Left lung (tissue), 10 donors: Measurements from ENCODE around the gene PIK3C2A. TPM values are rescaled to one million over a fixed set of nuclear protein-coding genes. Genes with fewer than 3 reads are reported as not detected.

Experiments
- ATAC-seq: fragments of 200-7000 bp; cut with Tn5 transposase; one replicate; pipeline ENCODE4 v1.9.1; 2020; ENCODE audit warnings: moderate library complexity
- DNase-seq, 4 donors: peaks; one replicate each; pipeline ENCODE4 v3.0.0-alpha.2; 2013 to 2020
- H3K27ac ChIP-seq, 2 donors: fragments of 200-600 bp; sonication (generic) in 1 of 2; one replicate each; pipeline versions ENCODE4 v1.5.0 to v1.8.0; 2020 to 2021
- H3K27me3 ChIP-seq, 2 donors: fragments of 200-600 bp; sonication (generic) in 1 of 2; one replicate each; pipeline versions ENCODE4 v1.5.0 to v1.8.0; 2020 to 2021
- H3K36me3 ChIP-seq, 2 donors: fragments of 200-600 bp; sonication (generic) in 1 of 2; one replicate each; pipeline versions ENCODE4 v1.5.0 to v1.8.0; 2020 to 2021
- H3K4me1 ChIP-seq, 2 donors: fragments of 200-600 bp; one replicate each; pipeline ENCODE4 v1.8.0; 2021
- H3K4me3 ChIP-seq, 2 donors: fragments of 200-600 bp; sonication (generic) in 1 of 2; one replicate each; pipeline versions ENCODE4 v1.5.0 to v1.8.0; 2020 to 2021; ENCODE audit warnings: mild to moderate bottlenecking in 1 of 2
- H3K9me3 ChIP-seq, 2 donors: fragments of 200-600 bp; sonication (generic) in 1 of 2; one replicate each; pipeline versions ENCODE4 v1.5.0 to v1.8.0; 2020 to 2021
- CTCF ChIP-seq, 2 donors: fragments of 200-600 bp; sonication (generic) in 1 of 2; IDR thresholded peaks; one replicate each; pipeline versions ENCODE4 v1.5.0 to v1.8.0; 2021; ENCODE audit warnings: antibody characterized with exemption in 2 of 2
- intact Hi-C, 2 donors: fragments of 100-400 bp; cut with DNase I; formaldehyde crosslinking; loops; one replicate each; pipeline versions ENCODE4 v1.11.2 to v1.14.2; 2022
- polyA plus RNA-seq, 6 donors: library from polyadenylated mRNA; unstranded; fragments of 120-200 nt; gene quantifications; one replicate each; pipeline ENCODE4 v1.2.1, GENCODE V29; 2013; ENCODE audit not compliant: insufficient read length in 6 of 6
- total RNA-seq, 2 donors: library from RNA; stranded (reverse); fragmentation: NEBNext Ultra II Directional; extraction: Animal tissue kit (Norgen Biotek cat#: 25700); gene quantifications; one replicate each; pipeline ENCODE4 v1.2.1, GENCODE V29; 2021
- donor health status: DM: no; HTN: yes; CAD: no.
- donor health status: DM: no; HTN: no; CAD: no.

Gene PIK3C2A
- total and polyA plus RNA-seq, 8 donors: 57.0 to 78.2 (median 63.4) TPM

GRCh38 chr11:17163291-17163690 lies 44.5 kb downstream of the PIK3C2A start:
- DNase-seq (no peak), ATAC-seq (no peak)
- H3K4me3 ChIP-seq: no peak overlapping the region
- H3K27ac ChIP-seq: peak overlapping the region in 1 of 2 donors; percentile 64
- H3K4me1 ChIP-seq: peaks cover 19 to 74% of the 10 kb centered on the region in 2 donors
- TF ChIP-seq CTCF (IDR thresholded peaks at IDR 0.05): no peak
- no peaks in the 10 kb centered on the region for H3K27me3 ChIP-seq
- H3K36me3 ChIP-seq: peaks cover 0 to 11% of the 10 kb centered on the region in 2 donors
- no peaks in the 10 kb centered on the region for H3K9me3 ChIP-seq
- intact Hi-C loops: no loop called here

GRCh38 chr11:17162376-17162775 lies 45.4 kb downstream of the PIK3C2A start:
- Histone ChIP-seq H3K4me3 (no peak overlapping the region), H3K27ac (no peak overlapping the region), H3K36me3 (peaks cover 0 to 7% of the 10 kb centered on the region in 2 donors), H3K4me1 (peaks cover 19 to 74% of the 10 kb centered on the region in 2 donors), H3K27me3 (no peaks in the 10 kb centered on the region), H3K9me3 (no peaks in the 10 kb centered on the region)
- intact Hi-C loops: no loop called here
- TF ChIP-seq CTCF (IDR thresholded peaks at IDR 0.05): no peak
- DNase-seq (no peak), ATAC-seq (no peak)

GRCh38 chr11:17161515-17161914 lies 46.3 kb downstream of the PIK3C2A start:
- intact Hi-C loops: no loop called here
- no peaks in the 10 kb centered on the region for H3K27me3 ChIP-seq
- TF ChIP-seq CTCF (IDR thresholded peaks at IDR 0.05): no peak
- no peak overlapping the region for H3K4me3 ChIP-seq
- DNase-seq (no peak), ATAC-seq (no peak)
- peaks cover 19 to 74% of the 10 kb centered on the region in 2 donors for H3K4me1 ChIP-seq
- H3K36me3 ChIP-seq: no peaks in the 10 kb centered on the region
- H3K9me3 ChIP-seq: no peaks in the 10 kb centered on the region
- no peak overlapping the region for H3K27ac ChIP-seq

GRCh38 chr11:17159441-17159840 lies 48.3 kb downstream of the PIK3C2A start:
- H3K36me3 ChIP-seq: peaks cover 0 to 4% of the 10 kb centered on the region in 2 donors
- DNase-seq (no peak), ATAC-seq (no peak)
- H3K27me3 ChIP-seq: no peaks in the 10 kb centered on the region
- no peak for TF ChIP-seq CTCF (IDR thresholded peaks at IDR 0.05)
- H3K4me1 ChIP-seq: peaks cover 10 to 63% of the 10 kb centered on the region in 2 donors
- H3K4me3 ChIP-seq: no peak overlapping the region
- no peak overlapping the region for H3K27ac ChIP-seq
- intact Hi-C loops: no loop called here
- no peaks in the 10 kb centered on the region for H3K9me3 ChIP-seq

Other genes with a start within 250 kb of the PIK3C2A start
- 10 to 100 TPM; 28.6 to 29.0 TPM for gene PLEKHA7, start 193.6 kb downstream of the PIK3C2A start, total RNA-seq
- gene PLEKHA7, start 193.6 kb downstream of the PIK3C2A start, polyA plus RNA-seq: 10 to 100 TPM; 24.4 to 33.7 (median 30.8) TPM
- 100 to 1,000 TPM; 748 to 786 TPM for gene RPS13, start 130.3 kb downstream of the PIK3C2A start, total RNA-seq
- 1,000 to 10,000 TPM; 1,443 to 1,690 (median 1,559) TPM for gene RPS13, start 130.3 kb downstream of the PIK3C2A start, polyA plus RNA-seq
- 100 to 1,000 TPM; 125 to 132 TPM for gene NUCB2, start 68.8 kb upstream of the PIK3C2A start, total RNA-seq
- 10 to 100 TPM; 77.3 to 93.8 (median 91.4) TPM for gene NUCB2, start 68.8 kb upstream of the PIK3C2A start, polyA plus RNA-seq
- 1 to 10 TPM; 4.3 to 9.8 TPM for gene NCR3LG1, start 143.8 kb upstream of the PIK3C2A start, total RNA-seq
- gene NCR3LG1, start 143.8 kb upstream of the PIK3C2A start, polyA plus RNA-seq: under 1 TPM; 0.63 to 0.89 (median 0.81) TPM
- 1 to 10 TPM; 1.8 to 7.2 TPM for gene KCNJ11, start 180.7 kb upstream of the PIK3C2A start, total RNA-seq
- 10 to 100 TPM in 1 of 6 donors, 1 to 10 TPM in 5; 7.1 to 11.6 (median 8.7) TPM for gene KCNJ11, start 180.7 kb upstream of the PIK3C2A start, polyA plus RNA-seq